HT-29 (cell line): ENCODE measurements around the gene ACVR1B. TPM values are rescaled to one million over a fixed set of nuclear protein-coding genes. Genes with fewer than 3 reads are reported as not detected.

Experiments
- DNase-seq: peaks from one replicate; pipeline ENCODE4 v3.0.0-alpha.2; 2015; ENCODE audit warnings: low spot score
- total RNA-seq: library from RNA; depleted of rRNA; stranded (reverse); fragments of >200 nt; shearing (Covaris generic); gene quantifications from 2 replicates; pipeline ENCODE4 v1.2.3, GENCODE V29; 2014; rRNA removed

Gene ACVR1B
- 10.6 and 14.2 TPM in 2 replicates for total RNA-seq

- peak; percentile 74 for DNase-seq
Measured at GRCh38 chr12:51951199-51951842, at the start of gene ACVR1B. TSS of gene ACVR1B (plus strand) at chr12:51951699. CDS start at chr12:51951744, 45 bp downstream.

GRCh38 chr12:51901881-51902280, 49.6 kb upstream of the ACVR1B start:
- DNase-seq, result no peak

DNA sequence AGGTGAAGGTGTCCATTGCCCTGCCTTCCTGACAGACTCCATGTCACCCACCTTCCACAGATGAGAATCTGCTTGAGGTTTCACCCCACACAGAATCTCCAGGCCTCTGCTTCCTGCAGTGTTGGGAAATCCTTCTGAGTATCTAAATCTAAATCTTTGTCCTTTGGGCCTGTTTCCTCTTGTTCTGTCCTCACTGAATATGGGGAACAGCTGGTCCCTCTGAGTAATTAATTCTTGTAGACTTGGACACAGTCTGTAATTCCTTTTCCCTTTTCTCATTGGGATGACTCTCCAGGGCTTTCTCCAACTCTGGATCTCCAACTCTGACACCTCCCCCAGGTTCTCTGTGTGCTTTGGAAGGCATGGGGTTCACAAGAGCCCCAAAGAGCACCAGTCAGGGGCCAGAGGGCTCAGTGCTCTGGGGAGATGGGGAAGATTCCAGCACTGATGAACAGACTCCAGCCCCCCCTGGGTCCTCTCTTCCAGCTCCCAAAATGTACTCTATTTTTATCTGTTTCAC, 46.5 kb upstream of the ACVR1B start:
- no peak for DNase-seq

DNA sequence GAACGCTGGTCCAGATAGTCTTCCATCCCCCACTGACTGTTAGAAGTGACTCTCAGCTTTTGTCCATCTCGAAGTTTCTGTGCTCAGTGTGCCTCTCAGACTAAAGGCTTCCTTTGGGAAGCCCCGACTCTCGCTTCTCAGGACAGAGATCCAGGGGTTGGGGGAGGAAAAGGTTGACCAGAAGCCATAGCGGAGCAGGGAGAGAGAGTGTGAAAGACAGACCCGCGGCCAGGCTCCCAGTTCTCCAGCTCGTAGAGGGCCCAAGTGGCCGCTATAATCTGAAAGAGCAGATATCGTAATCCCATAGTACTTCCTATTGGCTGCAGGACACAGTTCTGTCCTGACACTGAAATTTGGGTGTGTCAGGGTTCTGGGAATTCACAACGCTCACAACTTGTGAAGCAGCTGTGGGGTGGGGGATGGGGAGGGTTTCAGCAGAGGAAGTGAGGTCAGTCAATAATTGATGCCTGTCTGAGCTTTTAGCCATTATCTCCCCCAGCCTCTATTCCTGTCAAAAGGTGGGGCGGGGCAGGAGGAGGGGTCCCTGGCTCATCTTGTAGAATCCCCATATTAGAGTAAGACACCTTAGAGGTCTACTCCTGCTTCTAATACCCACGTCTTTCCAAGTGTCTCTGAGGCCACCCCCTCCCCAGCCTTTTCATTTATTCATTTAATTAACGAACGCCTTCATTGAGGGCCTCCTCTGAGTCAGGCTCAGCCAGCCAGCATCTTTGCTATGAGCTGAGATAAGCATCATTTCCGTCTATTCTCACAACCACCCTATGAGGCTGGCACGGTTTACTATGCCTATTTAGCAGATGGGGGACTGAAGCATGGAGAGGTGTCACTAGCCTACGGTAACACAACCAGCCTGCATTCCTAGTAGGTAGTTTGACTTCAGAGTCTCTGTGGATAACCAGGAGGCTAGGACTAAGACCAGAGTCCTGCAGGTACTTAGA, 45.7 kb upstream of the ACVR1B start:
- no peak for DNase-seq

DNA sequence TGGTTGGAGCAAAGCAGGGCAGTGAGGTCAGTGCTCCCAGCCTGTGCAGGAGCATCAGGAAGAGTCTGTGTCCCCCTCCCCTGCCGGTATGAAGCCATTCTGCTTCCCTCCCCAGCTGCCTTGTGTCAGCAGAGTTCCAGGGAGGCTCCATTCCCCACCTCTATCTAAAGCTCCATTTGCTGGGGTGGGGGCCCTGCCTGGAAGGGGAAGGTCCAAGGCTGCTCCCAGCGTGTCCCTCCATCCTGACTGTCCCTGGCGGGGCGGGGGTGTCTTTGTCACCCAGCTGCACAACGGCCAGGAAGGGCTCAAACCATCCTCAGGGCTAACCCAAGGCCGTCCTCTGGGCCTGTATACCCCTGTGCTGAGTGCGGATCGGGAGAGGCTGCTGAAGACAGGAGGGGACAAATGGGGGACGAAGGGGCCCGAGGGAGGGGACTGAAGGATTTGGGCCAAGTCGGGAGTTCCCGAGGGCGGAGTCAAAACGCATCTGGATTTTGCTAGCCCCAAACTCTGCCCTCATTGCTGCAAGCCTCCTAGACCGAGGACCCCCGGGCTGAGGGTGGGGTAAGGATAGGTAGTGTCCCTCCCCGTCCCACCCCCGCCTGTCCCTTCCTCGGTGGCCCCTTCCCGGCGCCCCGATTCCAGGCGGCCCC, 44.9 kb upstream of the ACVR1B start:
- DNase-seq, result no peak

DNA sequence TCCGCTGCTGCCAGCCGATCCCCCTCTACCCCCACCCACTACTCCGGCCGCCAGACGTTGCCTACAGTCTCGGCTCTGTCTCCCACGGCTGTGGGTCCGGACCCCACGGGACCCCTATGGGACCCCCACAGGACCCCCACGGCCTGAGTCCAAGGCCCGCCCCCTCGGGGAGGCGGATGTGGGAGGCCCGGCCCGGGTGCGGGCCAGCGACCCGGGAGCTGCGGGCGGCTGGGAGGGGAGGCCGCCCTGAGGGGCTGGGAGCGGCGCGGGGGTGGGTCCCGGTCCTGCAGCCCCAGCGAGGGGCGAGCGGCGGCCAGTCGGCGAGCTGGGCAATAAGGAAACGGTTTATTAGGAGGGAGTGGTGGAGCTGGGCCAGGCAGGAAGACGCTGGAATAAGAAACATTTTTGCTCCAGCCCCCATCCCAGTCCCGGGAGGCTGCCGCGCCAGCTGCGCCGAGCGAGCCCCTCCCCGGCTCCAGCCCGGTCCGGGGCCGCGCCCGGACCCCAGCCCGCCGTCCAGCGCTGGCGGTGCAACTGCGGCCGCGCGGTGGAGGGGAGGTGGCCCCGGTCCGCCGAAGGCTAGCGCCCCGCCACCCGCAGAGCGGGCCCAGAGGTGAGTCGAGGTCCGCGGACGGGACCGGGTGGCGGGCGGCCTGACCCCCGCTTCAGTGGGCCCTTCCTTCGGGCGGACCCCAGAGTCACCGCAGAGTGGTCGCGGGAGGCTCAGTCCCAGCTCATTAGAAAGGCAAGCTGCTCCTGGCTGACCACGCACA, 44.2 kb upstream of the ACVR1B start, which contains the start of gene ACVRL1:
Gene ACVRL1 (plus strand): TSS at position 422 of the 773 bp plus-strand sequence. CDS start 4,971 bp downstream, outside the sequence.
- no peak for DNase-seq

- DNase-seq, result no peak
Measured at GRCh38 chr12:51907856-51908425, 43.6 kb upstream of the ACVR1B start.

DNA sequence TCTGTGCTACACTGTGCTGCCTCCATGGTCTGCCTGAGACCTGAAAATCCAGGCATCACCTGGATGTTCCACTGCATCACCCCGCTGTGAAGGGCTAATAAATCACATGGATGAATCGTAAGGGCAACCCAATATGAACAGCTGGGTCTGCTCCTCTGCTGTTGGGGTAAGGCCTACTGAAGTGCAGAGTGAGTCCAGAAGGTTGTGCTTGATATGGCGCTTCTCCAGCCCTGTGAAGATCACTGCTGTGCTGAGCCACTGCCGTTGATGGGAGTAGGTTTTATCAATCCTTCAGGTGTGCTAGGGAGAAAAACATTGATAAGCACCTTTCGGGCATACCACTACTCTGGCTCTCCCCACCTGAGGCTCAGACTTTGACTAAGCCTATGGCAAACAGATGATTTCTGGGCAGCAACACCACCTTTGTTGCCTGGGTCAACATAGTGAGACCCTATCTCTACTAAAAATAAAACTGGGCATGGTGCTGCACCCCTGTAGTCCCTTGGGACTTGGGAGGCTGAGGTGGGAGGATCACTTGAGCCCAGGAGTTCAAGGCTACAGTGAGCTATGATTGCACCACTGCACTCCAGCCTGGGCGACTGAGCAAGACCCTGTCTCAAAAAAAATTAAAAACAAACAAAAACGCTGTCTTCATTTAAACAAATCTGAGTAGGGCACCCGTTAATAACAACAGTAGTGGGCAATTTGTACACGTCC, 42.5 kb upstream of the ACVR1B start:
- DNase-seq, result no peak

DNA sequence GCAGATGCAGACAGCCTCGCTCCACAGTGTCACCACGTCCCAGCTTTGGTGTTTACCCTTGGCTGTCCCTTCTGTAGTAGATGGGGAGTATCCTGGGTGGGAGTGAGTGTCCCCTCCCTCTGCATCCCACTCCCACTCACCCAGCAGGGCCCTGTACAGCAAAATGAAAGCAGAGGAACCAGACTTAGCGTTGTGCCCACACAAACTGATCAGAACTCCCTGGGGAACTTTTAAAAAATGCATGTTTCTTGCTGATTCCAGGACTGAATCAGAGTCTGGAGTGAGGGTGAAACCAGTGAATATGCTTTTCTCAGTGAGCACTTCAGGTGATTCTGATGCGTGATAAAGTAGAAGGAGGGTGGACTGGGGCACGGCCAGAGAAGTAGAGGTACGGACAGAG, 41.3 kb upstream of the ACVR1B start:
- no peak for DNase-seq

GRCh38 chr12:51910691-51911090, 40.8 kb upstream of the ACVR1B start:
- no peak for DNase-seq

- no peak for DNase-seq
Measured at GRCh38 chr12:51911307-51911706, 40.2 kb upstream of the ACVR1B start.

DNA sequence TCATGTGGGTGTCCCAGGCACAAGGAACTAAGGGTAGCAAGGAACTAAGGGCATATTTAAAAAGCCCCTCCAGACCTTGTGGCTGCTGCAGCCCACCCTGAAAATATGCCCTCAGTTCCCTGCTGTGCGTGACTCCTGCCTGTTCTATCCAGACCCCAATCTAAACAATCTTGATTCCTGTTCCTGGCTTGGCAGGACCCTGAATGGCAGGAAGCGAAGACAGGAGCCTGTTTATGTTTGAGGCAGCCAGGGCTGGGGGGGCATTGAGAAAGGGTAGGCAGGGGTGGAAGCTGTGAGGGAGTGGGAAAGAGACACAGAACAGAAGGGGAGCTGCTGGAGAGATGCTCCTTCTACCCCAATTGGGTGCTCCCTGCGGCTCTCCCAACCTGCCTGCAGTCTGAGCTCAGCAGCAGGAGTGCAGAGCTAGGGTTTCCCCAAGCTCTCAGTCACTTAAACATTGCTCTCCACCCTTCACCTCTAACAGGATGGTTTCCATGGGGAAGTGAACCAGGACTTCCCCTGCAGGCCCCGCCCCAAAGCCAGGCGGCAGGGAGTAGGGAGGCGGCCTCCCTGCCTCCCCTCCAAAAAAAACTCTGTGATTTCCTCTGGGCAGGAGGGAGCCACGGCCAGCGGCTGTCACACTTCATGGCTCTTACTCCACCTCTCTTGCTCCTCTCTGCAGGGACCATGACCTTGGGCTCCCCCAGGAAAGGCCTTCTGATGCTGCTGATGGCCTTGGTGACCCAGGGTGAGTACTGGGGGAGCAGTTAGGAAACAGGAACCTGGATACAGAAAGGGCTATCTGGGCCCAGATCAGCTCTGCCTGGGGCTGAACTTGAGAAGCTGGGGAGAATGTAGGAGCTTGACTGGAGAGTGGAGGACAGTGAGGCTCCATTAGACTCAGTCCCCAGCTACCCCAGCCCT, 39.4 kb upstream of the ACVR1B start:
- no peak for DNase-seq

DNA sequence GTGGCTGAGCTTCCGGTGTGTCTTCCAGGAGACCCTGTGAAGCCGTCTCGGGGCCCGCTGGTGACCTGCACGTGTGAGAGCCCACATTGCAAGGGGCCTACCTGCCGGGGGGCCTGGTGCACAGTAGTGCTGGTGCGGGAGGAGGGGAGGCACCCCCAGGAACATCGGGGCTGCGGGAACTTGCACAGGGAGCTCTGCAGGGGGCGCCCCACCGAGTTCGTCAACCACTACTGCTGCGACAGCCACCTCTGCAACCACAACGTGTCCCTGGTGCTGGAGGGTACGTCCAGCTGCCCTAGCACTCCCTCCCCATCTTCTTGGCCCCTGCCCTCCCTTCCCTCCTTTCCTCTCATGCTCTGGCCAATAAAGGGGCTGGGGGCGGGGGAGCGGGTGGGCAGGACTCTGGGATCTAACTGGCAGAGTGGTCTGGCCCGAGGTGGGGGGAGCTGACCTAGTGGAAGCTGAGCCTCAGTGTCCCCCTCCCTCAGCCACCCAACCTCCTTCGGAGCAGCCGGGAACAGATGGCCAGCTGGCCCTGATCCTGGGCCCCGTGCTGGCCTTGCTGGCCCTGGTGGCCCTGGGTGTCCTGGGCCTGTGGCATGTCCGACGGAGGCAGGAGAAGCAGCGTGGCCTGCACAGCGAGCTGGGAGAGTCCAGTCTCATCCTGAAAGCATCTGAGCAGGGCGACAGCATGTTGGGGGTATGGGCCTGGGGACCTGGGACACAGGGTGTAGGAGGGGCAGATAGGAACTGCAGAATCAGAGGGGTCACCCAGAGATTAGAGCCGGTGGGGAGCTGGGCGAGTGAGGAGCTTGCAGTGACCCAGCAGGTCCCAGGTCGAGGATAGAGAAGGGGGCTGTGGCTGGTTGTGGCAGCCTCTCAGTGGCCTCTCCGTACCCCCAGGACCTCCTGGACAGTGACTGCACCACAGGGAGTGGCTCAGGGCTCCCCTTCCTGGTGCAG, 38.1 kb upstream of the ACVR1B start:
- DNase-seq, result no peak

GRCh38 chr12:51914034-51914923, 37.2 kb upstream of the ACVR1B start:
- DNase-seq, result no peak

- DNase-seq, result no peak
Measured at GRCh38 chr12:51915003-51915625, 36.4 kb upstream of the ACVR1B start.

- no peak for DNase-seq
Measured at GRCh38 chr12:51915951-51916350, 35.5 kb upstream of the ACVR1B start.
